H1 (cell line): Measurements from ENCODE around the gene SPSB2. TPM values are rescaled to one million over a fixed set of nuclear protein-coding genes. Genes with fewer than 3 reads are reported as not detected.

Experiments used
- ATF2 ChIP-seq: IDR thresholded peaks from 2 replicates; pipeline ENCODE4 v1.6.1; 2012; ENCODE audit warnings: low read length, inconsistent platforms
- BACH1 ChIP-seq: IDR thresholded peaks from 2 replicates; pipeline ENCODE4 v1.6.1; 2012; ENCODE audit warnings: low read length, improper control_type of control experiment
- BRCA1 ChIP-seq: IDR thresholded peaks from 2 replicates; pipeline ENCODE4 v1.6.1; 2012; ENCODE audit warnings: low read depth, low read length, improper control_type of control experiment
- EZH2 ChIP-seq: fragments of 200-600 bp; sonication (generic); IDR thresholded peaks from 2 replicates; pipeline ENCODE4 v1.7.1; 2012; ENCODE audit warnings: low read depth, mild to moderate bottlenecking, moderate library complexity, low read length, inconsistent platforms; ENCODE audit not compliant: severe bottlenecking
- FOSL1 ChIP-seq: IDR thresholded peaks from 2 replicates; pipeline ENCODE4 v1.6.1; 2011; ENCODE audit warnings: mild to moderate bottlenecking, low read depth, low read length, moderate library complexity; ENCODE audit not compliant: insufficient read depth
- KDM1A ChIP-seq: fragments of 200-600, 300-600 bp; sonication (generic); IDR thresholded peaks from 2 replicates; pipeline ENCODE4 v1.7.1; 2016; ENCODE audit warnings: mild to moderate bottlenecking, low read length, borderline replicate concordance
- RBBP5 ChIP-seq: IDR thresholded peaks from 2 replicates; pipeline ENCODE4 v1.7.1; 2012; ENCODE audit warnings: low read depth, mild to moderate bottlenecking, inconsistent platforms, low read length, moderate library complexity, borderline replicate concordance
- SAP30 ChIP-seq: fragments of 300-600 bp; sonication (generic); IDR thresholded peaks from 2 replicates; pipeline ENCODE4 v1.7.1; 2012; ENCODE audit warnings: low read length, moderate library complexity, mild to moderate bottlenecking, inconsistent platforms; ENCODE audit not compliant: insufficient read depth, insufficient replicate concordance
- SP1 ChIP-seq: IDR thresholded peaks from 2 replicates; pipeline ENCODE4 v1.6.1; 2011; ENCODE audit warnings: low read depth, low read length
- SP2 ChIP-seq: IDR thresholded peaks from 2 replicates; pipeline ENCODE4 v1.6.1; 2012; ENCODE audit warnings: mild to moderate bottlenecking, low read length, inconsistent platforms
- SRF ChIP-seq: IDR thresholded peaks from 2 replicates; pipeline ENCODE4 v1.6.1; 2011; ENCODE audit warnings: mild to moderate bottlenecking, low read depth, low read length, moderate library complexity
- TAF7 ChIP-seq: optimal IDR thresholded peaks from 2 replicates; pipeline ENCODE3; 2011; ENCODE audit warnings: low read depth, mild to moderate bottlenecking, inconsistent platforms, low read length, moderate library complexity, borderline replicate concordance
- TCF12 ChIP-seq: IDR thresholded peaks from 2 replicates; pipeline ENCODE4 v1.6.1; 2011; ENCODE audit warnings: low read depth, mild to moderate bottlenecking, low read length
- USF2 ChIP-seq: IDR thresholded peaks from 2 replicates; pipeline ENCODE4 v1.6.1; 2011; ENCODE audit warnings: low read length, improper control_type of control experiment
- ZNF274 ChIP-seq: IDR thresholded peaks from 2 replicates; pipeline ENCODE4 v1.7.0; 2012; ENCODE audit warnings: low read length, borderline replicate concordance; ENCODE audit errors: extremely low read depth
- polyA plus RNA-seq, 7 experiments: library from polyadenylated mRNA; depleted of rRNA in 3 of 7; stranded (reverse) in 5 of 7; unstranded in 2 of 7; fragments of >200 nt in 5 of 7; fragments of 200-250 nt in 2 of 7; gene quantifications; 1 replicate in 5 of 7; 2 replicates in 1 of 7; 4 replicates in 1 of 7; pipeline versions ENCODE4 v1.2.1 to v1.2.3, GENCODE V29; 2011 to 2013; ENCODE audit warnings: missing spikeins in 2 of 7, mixed read lengths in 2 of 7
- total RNA-seq: library from RNA; stranded (reverse); fragmentation: NEBNext Ultra II Directional; extraction: Animal tissue kit (Norgen Biotek cat#: 25700); gene quantifications from 2 replicates; pipeline ENCODE4 v1.2.1, GENCODE V29; 2021
- TF ChIP-seq, protein P1 (sequence below): IDR thresholded peaks from 2 replicates; pipeline ENCODE4 v1.6.1; 2012; ENCODE audit warnings: inconsistent platforms
- TF ChIP-seq, protein P2 (sequence below), 3 experiments: IDR thresholded peaks; 1 replicate in 2 of 3; 2 replicates in 1 of 3; pipeline versions ENCODE4 v1.5.1 to v1.6.1; 2011; ENCODE audit warnings: low read length in 3 of 3, mild to moderate bottlenecking in 3 of 3, inconsistent platforms in 2 of 3, low read depth in 1 of 3, moderate library complexity in 1 of 3; ENCODE audit not compliant: insufficient read depth in 1 of 3; ENCODE audit errors: control extremely low read depth in 1 of 3

The SPSB2 gene
- total and polyA plus RNA-seq, 2 of the 8 experiments (the other 6 are each of a cell fraction or from before 2014, with no cell fraction given), result 13.0 to 23.2 TPM

GRCh38 chr12:6827982-6828780, 44.9 kb downstream of the SPSB2 start, which contains the start of gene P3H3 (continued):
- TF ChIP-seq TCF12 (no peak), BRCA1 (no peak), BACH1 (no peak), EZH2 (no peak), USF2 (no peak), ATF2 (no peak), SRF (no peak), FOSL1 (no peak), SP1 (no peak), KDM1A (no peak), RBBP5 (peak; percentile 21; the same call in 1 of the 2 replicates), ZNF274 (no peak), SP2 (no peak), SAP30 (no peak), TAF7 (peak; percentile 27)
- TF ChIP-seq, protein P1, sequence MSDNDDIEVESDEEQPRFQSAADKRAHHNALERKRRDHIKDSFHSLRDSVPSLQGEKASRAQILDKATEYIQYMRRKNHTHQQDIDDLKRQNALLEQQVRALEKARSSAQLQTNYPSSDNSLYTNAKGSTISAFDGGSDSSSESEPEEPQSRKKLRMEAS, result peak; percentile 18; the same call in 1 of the 2 replicates
- TF ChIP-seq, protein P2, sequence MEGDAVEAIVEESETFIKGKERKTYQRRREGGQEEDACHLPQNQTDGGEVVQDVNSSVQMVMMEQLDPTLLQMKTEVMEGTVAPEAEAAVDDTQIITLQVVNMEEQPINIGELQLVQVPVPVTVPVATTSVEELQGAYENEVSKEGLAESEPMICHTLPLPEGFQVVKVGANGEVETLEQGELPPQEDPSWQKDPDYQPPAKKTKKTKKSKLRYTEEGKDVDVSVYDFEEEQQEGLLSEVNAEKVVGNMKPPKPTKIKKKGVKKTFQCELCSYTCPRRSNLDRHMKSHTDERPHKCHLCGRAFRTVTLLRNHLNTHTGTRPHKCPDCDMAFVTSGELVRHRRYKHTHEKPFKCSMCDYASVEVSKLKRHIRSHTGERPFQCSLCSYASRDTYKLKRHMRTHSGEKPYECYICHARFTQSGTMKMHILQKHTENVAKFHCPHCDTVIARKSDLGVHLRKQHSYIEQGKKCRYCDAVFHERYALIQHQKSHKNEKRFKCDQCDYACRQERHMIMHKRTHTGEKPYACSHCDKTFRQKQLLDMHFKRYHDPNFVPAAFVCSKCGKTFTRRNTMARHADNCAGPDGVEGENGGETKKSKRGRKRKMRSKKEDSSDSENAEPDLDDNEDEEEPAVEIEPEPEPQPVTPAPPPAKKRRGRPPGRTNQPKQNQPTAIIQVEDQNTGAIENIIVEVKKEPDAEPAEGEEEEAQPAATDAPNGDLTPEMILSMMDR (IDR thresholded peaks at IDR 0.05; ENCODE audit: control extremely low read depth in 1 of 3, insufficient read depth in 1 of 3, low read depth in 1 of 3, low read length in 3 of 3), result no peak
